Left lung (tissue), 10 donors: ENCODE data around the gene CHD2. TPM values are rescaled to one million over a fixed set of nuclear protein-coding genes. Genes with fewer than 3 reads are reported as not detected.

Experiments used
- ATAC-seq: fragments of 200-7000 bp; cut with Tn5 transposase; one replicate; pipeline ENCODE4 v1.9.1; 2020; ENCODE audit warnings: moderate library complexity
- DNase-seq, 4 donors: peaks; one replicate each; pipeline ENCODE4 v3.0.0-alpha.2; 2013 to 2020
- H3K27ac ChIP-seq, 2 donors: fragments of 200-600 bp; sonication (generic) in 1 of 2; one replicate each; pipeline versions ENCODE4 v1.5.0 to v1.8.0; 2020 to 2021
- H3K27me3 ChIP-seq, 2 donors: fragments of 200-600 bp; sonication (generic) in 1 of 2; one replicate each; pipeline versions ENCODE4 v1.5.0 to v1.8.0; 2020 to 2021
- H3K36me3 ChIP-seq, 2 donors: fragments of 200-600 bp; sonication (generic) in 1 of 2; one replicate each; pipeline versions ENCODE4 v1.5.0 to v1.8.0; 2020 to 2021
- H3K4me1 ChIP-seq, 2 donors: fragments of 200-600 bp; one replicate each; pipeline ENCODE4 v1.8.0; 2021
- H3K4me3 ChIP-seq, 2 donors: fragments of 200-600 bp; sonication (generic) in 1 of 2; one replicate each; pipeline versions ENCODE4 v1.5.0 to v1.8.0; 2020 to 2021; ENCODE audit warnings: mild to moderate bottlenecking in 1 of 2
- H3K9me3 ChIP-seq, 2 donors: fragments of 200-600 bp; sonication (generic) in 1 of 2; one replicate each; pipeline versions ENCODE4 v1.5.0 to v1.8.0; 2020 to 2021
- intact Hi-C, 2 donors: fragments of 100-400 bp; cut with DNase I; formaldehyde crosslinking; loops; one replicate each; pipeline versions ENCODE4 v1.11.2 to v1.14.2; 2022
- polyA plus RNA-seq, 6 donors: library from polyadenylated mRNA; unstranded; fragments of 120-200 nt; gene quantifications; one replicate each; pipeline ENCODE4 v1.2.1, GENCODE V29; 2013; ENCODE audit not compliant: insufficient read length in 6 of 6
- total RNA-seq, 2 donors: library from RNA; stranded (reverse); fragmentation: NEBNext Ultra II Directional; extraction: Animal tissue kit (Norgen Biotek cat#: 25700); gene quantifications; one replicate each; pipeline ENCODE4 v1.2.1, GENCODE V29; 2021
- TF ChIP-seq, protein P1 (sequence below), 2 donors: fragments of 200-600 bp; sonication (generic) in 1 of 2; IDR thresholded peaks; one replicate each; pipeline versions ENCODE4 v1.5.0 to v1.8.0; 2021; ENCODE audit warnings: antibody characterized with exemption in 2 of 2
- donor health status: DM: no; HTN: yes; CAD: no.
- donor health status: DM: no; HTN: no; CAD: no.

CHD2 gene
- total and polyA plus RNA-seq, 8 donors = 120 to 152 (median 130) TPM

DNA sequence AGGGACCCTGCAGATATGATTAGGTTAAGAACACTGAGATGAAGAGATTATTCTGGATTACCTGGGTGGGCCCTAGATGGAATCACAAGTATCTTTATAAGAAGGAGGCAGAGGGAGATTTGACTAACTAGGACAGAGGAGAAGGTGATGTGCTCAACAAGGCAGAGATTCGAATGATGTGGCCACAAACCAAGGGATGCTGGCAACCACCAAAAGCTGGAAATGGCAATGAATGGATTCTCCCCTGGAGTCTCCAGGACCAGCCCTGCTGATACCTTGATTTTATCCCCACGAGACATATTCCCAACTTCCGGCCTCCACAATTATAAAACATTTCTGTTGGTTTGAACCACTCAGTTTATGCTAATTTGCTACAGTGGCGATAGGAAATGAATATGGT, 146.0 kb downstream of the CHD2 start:
- H3K36me3 ChIP-seq = peaks cover 0 to 7% of the 10 kb centered on the region in 2 donors
- intact Hi-C loops = no loop called here

DNA sequence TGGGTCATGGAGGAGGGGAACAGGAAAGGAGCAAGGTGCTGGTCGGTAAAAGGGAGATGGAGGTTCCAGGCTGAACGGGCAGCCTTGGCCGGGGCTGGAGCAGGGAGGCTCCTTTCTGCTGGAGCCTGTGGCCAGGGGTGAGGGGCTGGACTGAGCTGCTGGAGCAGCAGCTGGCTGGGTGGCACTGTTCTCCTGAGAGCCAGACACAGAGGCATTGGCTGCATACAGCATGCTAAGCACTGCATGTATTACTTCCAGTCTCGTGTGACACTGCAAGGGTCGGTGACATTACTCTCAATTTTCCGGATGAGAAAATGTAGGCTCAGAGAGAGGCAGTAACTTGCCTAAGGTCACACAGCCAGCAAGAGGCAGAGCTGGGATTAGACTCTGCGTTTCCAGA, 146.6 kb downstream of the CHD2 start:
- Histone ChIP-seq H3K4me3 (no peak overlapping the region), H3K27me3 (peaks cover 0 to 7% of the 10 kb centered on the region in 2 donors), H3K4me1 (peaks cover 0 to 22% of the 10 kb centered on the region in 2 donors), H3K36me3 (peaks cover 0 to 7% of the 10 kb centered on the region in 2 donors), H3K27ac (no peak overlapping the region), H3K9me3 (peaks cover 0 to 7% of the 10 kb centered on the region in 2 donors)
- intact Hi-C loops = no loop called here
- no peak for ATAC-seq
- DNase-seq = no peak
- TF ChIP-seq, protein P1, sequence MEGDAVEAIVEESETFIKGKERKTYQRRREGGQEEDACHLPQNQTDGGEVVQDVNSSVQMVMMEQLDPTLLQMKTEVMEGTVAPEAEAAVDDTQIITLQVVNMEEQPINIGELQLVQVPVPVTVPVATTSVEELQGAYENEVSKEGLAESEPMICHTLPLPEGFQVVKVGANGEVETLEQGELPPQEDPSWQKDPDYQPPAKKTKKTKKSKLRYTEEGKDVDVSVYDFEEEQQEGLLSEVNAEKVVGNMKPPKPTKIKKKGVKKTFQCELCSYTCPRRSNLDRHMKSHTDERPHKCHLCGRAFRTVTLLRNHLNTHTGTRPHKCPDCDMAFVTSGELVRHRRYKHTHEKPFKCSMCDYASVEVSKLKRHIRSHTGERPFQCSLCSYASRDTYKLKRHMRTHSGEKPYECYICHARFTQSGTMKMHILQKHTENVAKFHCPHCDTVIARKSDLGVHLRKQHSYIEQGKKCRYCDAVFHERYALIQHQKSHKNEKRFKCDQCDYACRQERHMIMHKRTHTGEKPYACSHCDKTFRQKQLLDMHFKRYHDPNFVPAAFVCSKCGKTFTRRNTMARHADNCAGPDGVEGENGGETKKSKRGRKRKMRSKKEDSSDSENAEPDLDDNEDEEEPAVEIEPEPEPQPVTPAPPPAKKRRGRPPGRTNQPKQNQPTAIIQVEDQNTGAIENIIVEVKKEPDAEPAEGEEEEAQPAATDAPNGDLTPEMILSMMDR (IDR thresholded peaks at IDR 0.05) = no peak

More for the DNA sequence above, 146.0 kb downstream of the CHD2 start:
- H3K9me3 ChIP-seq = peaks cover 0 to 7% of the 10 kb centered on the region in 2 donors
- H3K27me3 ChIP-seq = peaks cover 0 to 7% of the 10 kb centered on the region in 2 donors
- H3K27ac ChIP-seq = no peak overlapping the region
- H3K4me1 ChIP-seq = peaks cover 0 to 24% of the 10 kb centered on the region in 2 donors
- no peak for ATAC-seq
- H3K4me3 ChIP-seq = no peak overlapping the region
- TF ChIP-seq, protein P1 (IDR thresholded peaks at IDR 0.05) = no peak
- no peak for DNase-seq

DNA sequence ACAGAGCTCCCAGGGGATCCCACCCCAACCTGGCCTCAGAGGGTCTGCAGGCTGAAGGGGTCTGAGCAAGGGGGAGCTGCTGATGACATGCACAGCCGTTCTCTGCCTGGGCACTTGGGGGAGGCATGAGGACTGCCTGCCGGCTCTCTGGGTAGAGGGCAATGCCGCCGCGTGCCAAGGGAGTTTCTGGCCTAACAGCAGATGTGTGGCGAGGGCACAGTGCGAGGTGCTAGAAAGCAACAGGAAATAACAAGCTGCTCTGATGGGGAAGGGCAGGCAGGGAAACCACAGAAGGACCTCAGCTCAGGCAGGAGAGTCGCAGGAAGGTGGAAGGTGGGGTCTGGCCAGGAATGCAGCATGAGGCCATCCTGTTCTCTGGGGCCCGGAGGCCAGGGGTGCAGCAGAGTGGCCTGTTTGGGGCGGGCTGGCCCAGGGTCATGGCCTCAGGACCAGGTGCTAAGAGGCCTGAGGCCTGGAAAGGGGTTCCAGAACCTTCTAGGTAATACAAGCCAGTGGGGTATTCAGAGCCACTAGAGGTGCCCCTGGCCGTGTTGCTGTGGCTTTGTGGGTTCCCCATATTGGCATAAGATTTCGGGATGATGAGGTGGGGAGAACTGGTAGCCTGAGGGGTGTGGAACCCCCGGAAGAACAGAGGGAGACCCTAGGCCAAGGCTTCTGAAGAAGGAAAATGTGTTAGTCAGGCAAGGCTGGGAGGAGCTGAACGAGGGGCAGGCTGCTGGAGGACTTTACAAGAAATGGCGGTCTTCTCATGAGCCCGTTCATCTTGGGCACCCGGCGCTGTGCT, 147.7 kb downstream of the CHD2 start:
- H3K4me3 ChIP-seq = no peak overlapping the region
- H3K27me3 ChIP-seq = peaks cover 0 to 7% of the 10 kb centered on the region in 2 donors
- intact Hi-C loops = no loop called here
- peaks cover 0 to 7% of the 10 kb centered on the region in 2 donors for H3K9me3 ChIP-seq
- DNase-seq (peak in 1 of 4 donors; percentile 79), ATAC-seq (peak; percentile 16)
- H3K4me1 ChIP-seq = peaks cover 0 to 22% of the 10 kb centered on the region in 2 donors
- TF ChIP-seq, protein P1 (IDR thresholded peaks at IDR 0.05) = no peak
- no peak overlapping the region for H3K27ac ChIP-seq
- H3K36me3 ChIP-seq = peaks cover 0 to 7% of the 10 kb centered on the region in 2 donors

DNA sequence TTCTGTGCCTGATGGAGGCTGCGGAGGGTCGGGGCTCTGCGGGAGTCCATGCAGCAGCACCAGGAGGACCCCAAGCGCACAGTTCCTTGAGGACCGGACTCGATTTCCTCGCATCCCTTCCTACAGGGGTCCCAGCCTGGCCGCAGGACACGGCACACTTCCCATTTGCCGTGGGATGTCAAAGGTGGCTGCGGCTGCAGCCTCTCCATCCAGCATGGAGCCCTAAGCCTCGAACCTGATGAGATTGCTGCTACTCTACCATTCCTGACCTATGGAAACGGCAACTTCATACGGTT, 148.2 kb downstream of the CHD2 start:
- H3K36me3 ChIP-seq = peaks cover 0 to 7% of the 10 kb centered on the region in 2 donors
- no peak for DNase-seq
- TF ChIP-seq, protein P1 (IDR thresholded peaks at IDR 0.05) = no peak

DNA sequence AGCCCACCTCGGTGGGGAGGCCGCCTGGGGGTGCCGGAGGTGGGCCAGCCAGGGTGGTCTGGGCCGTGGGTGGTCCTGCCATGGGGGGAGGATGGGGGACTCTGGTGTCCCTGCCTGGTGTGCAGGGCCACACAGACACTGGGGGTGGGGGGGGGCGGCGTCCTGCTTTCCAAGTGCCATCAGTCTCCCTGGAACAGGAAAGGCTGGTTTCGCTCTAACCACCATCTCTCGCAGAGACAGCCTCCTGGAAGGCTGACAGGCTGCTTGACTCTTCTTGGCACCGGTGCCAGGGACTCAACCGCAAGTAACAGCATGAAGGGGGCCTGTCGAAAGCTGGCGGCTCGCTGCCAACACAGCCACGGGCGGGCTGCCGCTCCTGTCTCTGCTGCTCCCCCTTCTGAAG, 148.6 kb downstream of the CHD2 start:
- intact Hi-C loops = no loop called here
- Histone ChIP-seq H3K4me1 (peaks cover 0 to 22% of the 10 kb centered on the region in 2 donors), H3K36me3 (peaks cover 0 to 7% of the 10 kb centered on the region in 2 donors), H3K9me3 (peaks cover 0 to 7% of the 10 kb centered on the region in 2 donors), H3K4me3 (no peak overlapping the region), H3K27me3 (peaks cover 0 to 7% of the 10 kb centered on the region in 2 donors), H3K27ac (no peak overlapping the region)
- DNase-seq (peak in 3 of 4 donors; percentile 65 to 82 (median 79)), ATAC-seq (peak; percentile 54)
- TF ChIP-seq, protein P1 (IDR thresholded peaks at IDR 0.05) = no peak

More for the DNA sequence above, 148.2 kb downstream of the CHD2 start:
- intact Hi-C loops = no loop called here
- ATAC-seq = no peak
- no peak overlapping the region for H3K27ac ChIP-seq
- no peak overlapping the region for H3K4me3 ChIP-seq
- peaks cover 0 to 7% of the 10 kb centered on the region in 2 donors for H3K9me3 ChIP-seq
- peaks cover 0 to 22% of the 10 kb centered on the region in 2 donors for H3K4me1 ChIP-seq
- peaks cover 0 to 7% of the 10 kb centered on the region in 2 donors for H3K27me3 ChIP-seq
